SK-N-MC (cell line): Measurements from ENCODE around the gene SWAP70.

Experiments
- FOXP2 ChIP-seq: optimal IDR thresholded peaks from 2 replicates; pipeline ENCODE3; 2011; ENCODE audit warnings: mild to moderate bottlenecking, moderate library complexity; ENCODE audit not compliant: insufficient read depth; ENCODE audit errors: extremely low read length, control extremely low read depth
- POLR2AphosphoS5 ChIP-seq: IDR thresholded peaks from 2 replicates; pipeline ENCODE4 v1.6.1; 2012; ENCODE audit warnings: mild to moderate bottlenecking, low read depth, low read length, borderline replicate concordance

DNA sequence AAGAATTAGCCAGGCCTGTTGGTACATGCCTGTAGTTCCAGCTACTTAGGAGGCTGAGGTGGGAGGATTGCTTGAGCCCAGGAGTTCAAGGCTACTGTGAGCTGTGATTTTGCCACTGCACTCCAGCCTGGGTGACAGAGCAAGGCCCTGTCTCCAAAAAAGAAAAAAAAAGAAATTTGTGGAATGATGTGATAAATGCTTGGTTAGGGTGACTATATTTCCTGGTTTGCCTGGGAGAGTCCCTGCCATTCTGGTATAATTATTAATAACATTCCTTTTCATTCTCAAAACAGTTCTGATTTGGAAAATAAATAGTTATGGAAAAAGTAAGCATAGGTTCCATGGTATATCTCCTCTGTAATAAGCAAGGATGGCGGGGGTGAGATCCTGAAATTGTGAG is 74.8 kb downstream of the SWAP70 start:
- no peak for TF ChIP-seq POLR2AphosphoS5
- TF ChIP-seq FOXP2, result no peak
